ENCODE results near the gene USP15. TPM values are rescaled to one million over a fixed set of nuclear protein-coding genes. Genes with fewer than 3 reads are reported as not detected.

USP15 gene
- total and polyA plus RNA-seq, 2 of the 8 experiments (the other 6 are each of a cell fraction or from before 2014, with no cell fraction given) = 12.7 to 38.6 TPM

- no peak for TF ChIP-seq CHD7 (IDR thresholded peaks at IDR 0.05; ENCODE audit: insufficient replicate concordance, low read length)
- TF ChIP-seq SP2 (IDR thresholded peaks at IDR 0.05; ENCODE audit: low read length) = no peak
- TF ChIP-seq CHD1 (IDR thresholded peaks at IDR 0.05; ENCODE audit: low read depth, low read length) = no peak
- TF ChIP-seq JUND (IDR thresholded peaks at IDR 0.05; ENCODE audit: low read length) = no peak
- no peak for TF ChIP-seq MAX (IDR thresholded peaks at IDR 0.05)
- TF ChIP-seq SP4 (IDR thresholded peaks at IDR 0.05; ENCODE audit: low read length) = no peak
- TF ChIP-seq CREB1 (IDR thresholded peaks at IDR 0.05) = no peak
- TF ChIP-seq HDAC2 (IDR thresholded peaks at IDR 0.05; ENCODE audit: borderline replicate concordance in 1 of 2, low read depth in 2 of 2, low read length in 2 of 2) = no peak
- no peak for TF ChIP-seq NRF1 (IDR thresholded peaks at IDR 0.05; ENCODE audit: low read depth, low read length)
Observed at GRCh38 chr12:62217466-62218194, 42.6 kb upstream of the USP15 start (continued).

All from H1 (cell line).